Heart right ventricle (tissue), 16 donors: ENCODE data around the gene C17orf67. TPM values are rescaled to one million over a fixed set of nuclear protein-coding genes. Genes with fewer than 3 reads are reported as not detected.

Experiments used
- ATAC-seq, 8 donors: fragments of 200-7000 bp; cut with Tn5 transposase; one replicate each; pipeline ENCODE4 v1.9.1; 2020; ENCODE audit warnings: mild to moderate bottlenecking in 8 of 8, moderate library complexity in 8 of 8, moderate number of reproducible peaks in 1 of 8
- DNase-seq, 2 donors: peaks; one replicate each; pipeline ENCODE4 v3.0.0-alpha.2; 2020
- H3K27ac ChIP-seq, 10 donors: fragments of 200-600 bp; sonication (generic) in 2 of 10; one replicate each; pipeline versions ENCODE4 v1.5.0 to v1.8.0; 2020 to 2022; ENCODE audit warnings: mild to moderate bottlenecking in 3 of 10
- H3K27me3 ChIP-seq, 7 donors: fragments of 200-600 bp; one replicate each; pipeline ENCODE4 v1.8.0; 2021 to 2022; ENCODE audit warnings: mild to moderate bottlenecking in 2 of 7
- H3K36me3 ChIP-seq, 9 donors: fragments of 200-600 bp; sonication (generic) in 1 of 9; one replicate each; pipeline versions ENCODE4 v1.5.0 to v1.8.0; 2020 to 2022; ENCODE audit warnings: mild to moderate bottlenecking in 2 of 9
- H3K4me1 ChIP-seq, 9 donors: fragments of 200-600 bp; sonication (generic) in 1 of 9; one replicate each; pipeline versions ENCODE4 v1.5.0 to v1.8.0; 2020 to 2022; ENCODE audit warnings: mild to moderate bottlenecking in 4 of 9
- H3K4me3 ChIP-seq, 10 donors: fragments of 200-600 bp; sonication (generic) in 2 of 10; one replicate each; pipeline versions ENCODE4 v1.5.0 to v1.8.0; 2020 to 2022; ENCODE audit warnings: mild to moderate bottlenecking in 7 of 10, moderate library complexity in 2 of 10
- H3K9me3 ChIP-seq, 11 donors: fragments of 200-600 bp in 10 of 11; sonication (generic) in 2 of 11; one replicate each; pipeline versions ENCODE4 v1.5.0 to v1.8.0; 2013 to 2022; ENCODE audit warnings: mild to moderate bottlenecking in 2 of 11, control low read depth in 1 of 11, moderate library complexity in 1 of 11
- WGBS, 2 donors: extraction: QIAGEN DNeasy Blood & Tissue Kit; methylation state at CpG; one replicate each; pipeline ENCODE4 v1.1.7; 2013; ENCODE audit warnings: inconsistent platforms in 1 of 2; 5-methylcytosine and 5-hydroxymethylcytosine counted together
- intact Hi-C, 10 donors: fragments of 100-400 bp; cut with DNase I; formaldehyde crosslinking; loops; one replicate each; pipeline versions ENCODE4 v1.11.1 to v1.14.2; 2022
- polyA plus RNA-seq, 2 donors: library from polyadenylated mRNA; stranded (reverse); fragments of 200-250 nt; gene quantifications; one replicate each; pipeline ENCODE4 v1.2.3, GENCODE V29; 2013
- total RNA-seq, 10 donors: library from RNA; stranded (reverse); fragmentation: NEBNext Ultra II Directional in 3 of 10; extraction: Animal tissue kit (Norgen Biotek cat#: 25700) in 3 of 10; gene quantifications; one replicate each; pipeline versions ENCODE4 v1.2.1 to v1.2.4, GENCODE V29; 2021 to 2023
- TF ChIP-seq, protein P1 (sequence below), 9 donors: fragments of 200-600 bp; sonication (generic) in 2 of 9; IDR thresholded peaks; one replicate each; pipeline versions ENCODE4 v1.5.0 to v1.8.0; 2021 to 2022; ENCODE audit warnings: antibody characterized with exemption in 9 of 9, mild to moderate bottlenecking in 5 of 9, moderate library complexity in 1 of 9
- donor health status: Arrhythmogenic right ventricular cardiomyopathy.
- donor health status: ischemic (EF 13 %, LVEDD 7.1; RV severe dilation, severe dysfunction).
- donor health status: healthy with polysubstance abuse.
- donor health status: DM: no; HTN: yes; CAD: no.
- donor health status: DM: no; HTN: no; CAD: no.
- donor health status: ischemic (EF 25% LVEDD 6.9; RV normal size, moderate dysfunction).
- donor health status: ischemic (EF 25% LVEDD 5.7; RV mildly dilated, moderate dysfunction).
- donor health status: healthy.
- donor health status: DM: yes; HTN: yes; CAD: no.
- donor health status: Ischemic cardiomyopathy.
- donor health status: ischemic (EF 35%, LVEDD 5.7; RV mildly dilated, moderate dysfunction).
- donor health status: nonischemic (EF 11% LVEDD 7.7; RV severe dilation, severe dysfunction).
- donor health status: DM: yes; HTN: yes; CAD: no.
- donor health status: PGD.
- donor health status: ischemic (EF 29% LVEDD 5.4; RV normal size, mild dysfunction).
- donor health status: nonischemic (EF 23%, LVEDD 6.1; RV moderate dilation, normal function).

C17orf67 gene
- total and polyA plus RNA-seq, 12 donors, result 0.23 to 2.2 (median 0.91) TPM

DNA sequence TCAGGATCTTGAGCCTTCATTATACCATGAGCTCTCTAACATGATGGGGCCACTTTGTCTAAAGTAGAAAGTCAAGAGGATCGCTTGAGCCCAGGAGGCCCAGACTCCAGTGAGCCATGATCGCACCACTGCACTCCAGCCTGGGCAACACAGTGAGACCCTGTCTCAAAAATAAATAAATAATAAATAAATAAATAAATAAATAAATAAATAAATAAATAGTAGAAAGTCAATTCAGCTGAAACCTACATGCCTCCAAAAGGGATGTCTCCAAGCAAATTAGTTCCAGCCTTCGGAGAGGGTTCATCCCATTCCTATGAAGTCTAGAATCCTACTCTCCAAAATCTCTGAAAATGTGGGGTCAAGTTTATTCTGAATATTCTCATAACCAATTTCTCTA lies 26.0 kb downstream of the C17orf67 start:
- ATAC-seq (no peak), DNase-seq (no peak)
- Histone ChIP-seq H3K9me3 (no peaks in the 10 kb centered on the region), H3K36me3 (no peaks in the 10 kb centered on the region), H3K27ac (no peak overlapping the region), H3K27me3 (peaks cover 0 to 4% (median 0%) of the 10 kb centered on the region in 7 donors), H3K4me1 (peaks cover 0 to 5% (median 0%) of the 10 kb centered on the region in 9 donors), H3K4me3 (no peak overlapping the region)
- TF ChIP-seq, protein P1, sequence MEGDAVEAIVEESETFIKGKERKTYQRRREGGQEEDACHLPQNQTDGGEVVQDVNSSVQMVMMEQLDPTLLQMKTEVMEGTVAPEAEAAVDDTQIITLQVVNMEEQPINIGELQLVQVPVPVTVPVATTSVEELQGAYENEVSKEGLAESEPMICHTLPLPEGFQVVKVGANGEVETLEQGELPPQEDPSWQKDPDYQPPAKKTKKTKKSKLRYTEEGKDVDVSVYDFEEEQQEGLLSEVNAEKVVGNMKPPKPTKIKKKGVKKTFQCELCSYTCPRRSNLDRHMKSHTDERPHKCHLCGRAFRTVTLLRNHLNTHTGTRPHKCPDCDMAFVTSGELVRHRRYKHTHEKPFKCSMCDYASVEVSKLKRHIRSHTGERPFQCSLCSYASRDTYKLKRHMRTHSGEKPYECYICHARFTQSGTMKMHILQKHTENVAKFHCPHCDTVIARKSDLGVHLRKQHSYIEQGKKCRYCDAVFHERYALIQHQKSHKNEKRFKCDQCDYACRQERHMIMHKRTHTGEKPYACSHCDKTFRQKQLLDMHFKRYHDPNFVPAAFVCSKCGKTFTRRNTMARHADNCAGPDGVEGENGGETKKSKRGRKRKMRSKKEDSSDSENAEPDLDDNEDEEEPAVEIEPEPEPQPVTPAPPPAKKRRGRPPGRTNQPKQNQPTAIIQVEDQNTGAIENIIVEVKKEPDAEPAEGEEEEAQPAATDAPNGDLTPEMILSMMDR (IDR thresholded peaks at IDR 0.05), result no peak
- 97 to 99% methylated on average over 3 of the region's 3 CpGs for WGBS, 2 donors
- intact Hi-C loops, result no loop called here

- Histone ChIP-seq H3K27ac (no peak overlapping the region), H3K4me3 (no peak overlapping the region), H3K9me3 (no peaks in the 10 kb centered on the region), H3K36me3 (no peaks in the 10 kb centered on the region), H3K4me1 (peaks cover 0 to 5% (median 0%) of the 10 kb centered on the region in 9 donors), H3K27me3 (no peaks in the 10 kb centered on the region)
- ATAC-seq (no peak), DNase-seq (no peak)
- 78 to 93% methylated on average over 4 of the region's 4 CpGs for WGBS, 2 donors
- intact Hi-C loops, result no loop called here
- TF ChIP-seq, protein P1 (IDR thresholded peaks at IDR 0.05), result no peak
These were observed 26.8 kb downstream of the C17orf67 start for GRCh38 chr17:56806949-56807348.

GRCh38 chr17:56804454-56804853 lies 29.3 kb downstream of the C17orf67 start:
- no peak for DNase-seq
- no peaks in the 10 kb centered on the region for H3K36me3 ChIP-seq
- H3K27me3 ChIP-seq, result no peaks in the 10 kb centered on the region
- 91 to 93% methylated on average over 3 of the region's 3 CpGs for WGBS, 2 donors
- no peak for ATAC-seq
- no peak overlapping the region for H3K4me3 ChIP-seq
- H3K9me3 ChIP-seq, result no peaks in the 10 kb centered on the region
- intact Hi-C loops, result no loop called here
- no peaks in the 10 kb centered on the region for H3K4me1 ChIP-seq
- no peak overlapping the region for H3K27ac ChIP-seq
- TF ChIP-seq, protein P1 (IDR thresholded peaks at IDR 0.05), result no peak

GRCh38 chr17:56803071-56803470 lies 30.6 kb downstream of the C17orf67 start:
- Histone ChIP-seq H3K4me3 (no peak overlapping the region), H3K27ac (no peak overlapping the region), H3K27me3 (no peaks in the 10 kb centered on the region), H3K9me3 (no peaks in the 10 kb centered on the region), H3K36me3 (no peaks in the 10 kb centered on the region), H3K4me1 (no peaks in the 10 kb centered on the region)
- intact Hi-C loops, result no loop called here
- ATAC-seq (no peak), DNase-seq (no peak)
- WGBS, 2 donors, result 71 to 73% methylated on average over 1 of the region's 1 CpG
- TF ChIP-seq, protein P1 (IDR thresholded peaks at IDR 0.05), result no peak
